GM18505 (cell line): ENCODE data around the gene RUSC1.

Experiments
- ATAC-seq: cut with Tn5 transposase; IDR thresholded peaks from one replicate; pipeline ENCODE4 v1.9.1; 2021; ENCODE audit not compliant: unreplicated experiment
- POLR2A ChIP-seq: IDR thresholded peaks from 4 replicates; pipeline ENCODE4 v1.6.1; 2011; ENCODE audit warnings: borderline replicate concordance; ENCODE audit not compliant: insufficient read depth, insufficient read length; ENCODE audit errors: extremely low read depth

The RUSC1 gene

DNA sequence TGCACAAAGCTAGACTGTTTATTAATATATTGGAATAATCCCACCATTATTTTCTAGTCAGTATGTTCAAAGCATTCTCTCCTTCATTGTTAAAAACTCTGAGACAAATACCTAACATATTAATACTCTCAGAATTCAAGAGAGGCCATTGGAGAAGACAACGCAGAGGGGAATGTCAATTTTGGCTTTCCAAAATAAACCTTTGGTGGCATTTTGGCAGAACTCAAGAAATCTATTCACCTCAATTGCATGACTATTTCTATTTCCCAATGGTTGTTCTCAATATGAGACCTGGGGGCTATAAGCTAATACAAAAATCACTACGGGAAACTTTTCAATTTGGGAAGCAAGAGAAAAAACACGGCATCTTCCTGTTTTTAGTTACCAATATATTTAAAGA lies 58.5 kb downstream of the RUSC1 start:
- no peak for TF ChIP-seq POLR2A
- ATAC-seq = no peak

DNA sequence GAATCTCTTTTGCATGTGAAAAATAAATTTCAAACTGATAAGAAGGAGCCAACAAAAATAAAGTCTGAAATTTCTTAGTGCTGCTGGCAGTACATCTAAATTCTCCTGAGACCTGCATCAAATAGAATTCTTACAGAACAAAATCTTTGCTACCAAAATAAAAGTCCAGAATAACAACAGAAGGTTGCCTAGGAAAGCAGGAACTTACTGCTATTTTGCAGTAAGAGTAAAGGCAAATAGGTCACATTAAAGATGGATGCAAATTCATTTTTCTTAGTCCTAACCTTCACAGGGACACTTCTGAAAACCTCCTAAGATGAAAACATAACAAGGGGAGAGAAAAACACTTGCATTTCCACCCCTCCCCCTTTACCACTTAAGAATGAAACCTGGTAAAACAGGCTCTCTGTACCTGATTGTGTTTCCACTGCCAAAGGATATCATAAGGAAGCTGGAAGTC lies 59.0 kb downstream of the RUSC1 start:
- no peak for TF ChIP-seq POLR2A
- ATAC-seq = no peak
